Activated CD8-positive, alpha-beta memory T cell treated with anti-CD3 and anti-CD28 coated beads, Interleukin-2, amount 10 ng/mL, durations not matched to agents 7 days and 5 days (primary cell): ENCODE results near the gene GRIN2A. TPM values are rescaled to one million over a fixed set of nuclear protein-coding genes. Genes with fewer than 3 reads are reported as not detected.

Experiments
- ATAC-seq: fragments of 150-1000 bp; cut with Tn5 transposase; one replicate; pipeline ENCODE4 v1.10.0; 2021; ENCODE audit warnings: moderate library complexity
- CTCF ChIA-PET: fragments of 350-600 bp; sonication (Branson Sonifier 250); formaldehyde crosslinking; loops from one replicate; lab custom pipeline; 2021; ENCODE audit warnings: antibody characterized with exemption; lab: Charles Lee
- DNase-seq: peaks from one replicate; pipeline ENCODE4 v3.0.0-alpha.2; 2020
- H3K27ac Mint-ChIP-seq: one replicate; pipeline ENCODE4 v1.8.0; 2021; ENCODE audit warnings: mild to moderate bottlenecking, mixed read lengths
- H3K27me3 Mint-ChIP-seq: one replicate; pipeline ENCODE4 v1.8.0; 2021; ENCODE audit warnings: mixed read lengths
- H3K36me3 Mint-ChIP-seq: one replicate; pipeline ENCODE4 v1.8.0; 2021; ENCODE audit warnings: mild to moderate bottlenecking, mixed read lengths
- H3K4me1 Mint-ChIP-seq: one replicate; pipeline ENCODE4 v1.8.0; 2021; ENCODE audit warnings: mixed read lengths
- H3K4me3 Mint-ChIP-seq: one replicate; pipeline ENCODE4 v1.8.0; 2021; ENCODE audit warnings: mild to moderate bottlenecking, moderate library complexity, mixed read lengths
- H3K9me3 Mint-ChIP-seq: one replicate; pipeline ENCODE4 v1.8.0; 2022; ENCODE audit warnings: low read depth, mixed read lengths
- total RNA-seq, 2 experiments: library from RNA; stranded (reverse); gene quantifications; one replicate each; pipeline ENCODE4 v1.2.3, GENCODE V29; 2021

Gene GRIN2A
- total RNA-seq, 2 experiments from 2014 or later, result not detected

- H3K27ac Mint-ChIP-seq, result no peak overlapping the region
- H3K4me1 Mint-ChIP-seq, result no peaks in the 10 kb centered on the region
- H3K27me3 Mint-ChIP-seq, result no peaks in the 10 kb centered on the region
- no peak for ATAC-seq
- no peak overlapping the region for H3K4me3 Mint-ChIP-seq
- no peaks in the 10 kb centered on the region for H3K36me3 Mint-ChIP-seq
- CTCF ChIA-PET, result no interaction called here
- no peaks in the 10 kb centered on the region for H3K9me3 Mint-ChIP-seq
- DNase-seq, result no peak
Observed at GRCh38 chr16:10172848-10173655, 9.2 kb downstream of the GRIN2A start.

GRCh38 chr16:10171221-10171620, 11.0 kb downstream of the GRIN2A start:
- no peaks in the 10 kb centered on the region for H3K4me1 Mint-ChIP-seq

DNA sequence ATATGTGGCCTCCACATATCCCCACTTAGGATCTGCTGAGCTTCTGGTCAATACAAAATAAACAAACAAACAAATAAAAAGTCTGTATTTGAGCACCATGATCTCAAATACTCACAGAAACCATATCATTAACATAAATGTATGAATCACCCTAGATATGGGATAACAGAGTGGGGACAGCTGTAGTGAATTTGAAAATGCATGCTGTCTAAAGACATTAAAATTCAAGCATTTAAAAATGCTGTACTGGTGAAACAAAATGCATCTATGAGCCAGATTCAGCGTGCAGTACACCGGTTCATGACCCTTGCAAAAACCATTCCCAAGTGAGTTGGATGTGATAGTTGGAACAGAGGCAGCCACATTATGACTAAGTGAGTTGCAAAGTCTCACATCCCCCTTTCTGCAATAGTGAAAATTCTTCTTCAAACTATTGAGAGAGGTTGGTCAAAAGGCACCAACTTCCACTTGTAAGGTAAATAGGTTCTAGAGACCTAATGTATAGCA, 12.3 kb downstream of the GRIN2A start:
- Mint-ChIP-seq H3K36me3 (no peaks in the 10 kb centered on the region), H3K27me3 (peaks cover 3% of the 10 kb centered on the region), H3K4me1 (no peaks in the 10 kb centered on the region), H3K27ac (no peak overlapping the region), H3K9me3 (no peaks in the 10 kb centered on the region), H3K4me3 (no peak overlapping the region)
- ATAC-seq, result no peak
- CTCF ChIA-PET, result no interaction called here
- no peak for DNase-seq

More at GRCh38 chr16:10171221-10171620, 11.0 kb downstream of the GRIN2A start:
- CTCF ChIA-PET, result no interaction called here
- no peak for DNase-seq
- Mint-ChIP-seq H3K27ac (no peak overlapping the region), H3K36me3 (no peaks in the 10 kb centered on the region), H3K27me3 (peaks cover 3% of the 10 kb centered on the region), H3K9me3 (no peaks in the 10 kb centered on the region), H3K4me3 (no peak overlapping the region)
- ATAC-seq, result no peak

DNA sequence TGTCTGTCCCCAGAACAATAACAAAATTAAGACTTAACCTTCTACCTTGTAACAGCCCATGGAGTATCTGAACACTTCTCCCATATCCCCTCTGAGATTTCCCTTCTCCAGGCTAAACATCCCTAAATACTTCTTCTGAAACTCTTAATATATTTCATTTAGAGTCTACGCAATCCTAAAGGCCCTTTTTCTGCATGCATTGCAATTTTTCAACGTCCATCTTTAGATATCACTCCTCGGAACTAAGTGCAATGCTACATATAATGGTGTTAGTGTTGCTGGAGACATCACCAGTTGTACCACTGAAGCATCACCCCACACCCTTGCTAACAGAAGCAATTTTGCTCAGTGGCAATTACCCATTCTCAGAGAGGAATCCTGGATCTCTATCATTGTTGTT, 13.2 kb downstream of the GRIN2A start:
- Mint-ChIP-seq H3K4me1 (no peaks in the 10 kb centered on the region), H3K27ac (no peak overlapping the region), H3K9me3 (no peaks in the 10 kb centered on the region), H3K27me3 (peaks cover 3% of the 10 kb centered on the region), H3K36me3 (no peaks in the 10 kb centered on the region), H3K4me3 (no peak overlapping the region)
- no peak for ATAC-seq
- no peak for DNase-seq
- CTCF ChIA-PET, result no interaction called here

- peaks cover 5% of the 10 kb centered on the region for H3K27me3 Mint-ChIP-seq
- H3K9me3 Mint-ChIP-seq, result no peaks in the 10 kb centered on the region
- ATAC-seq (no peak), DNase-seq (no peak)
- H3K36me3 Mint-ChIP-seq, result no peaks in the 10 kb centered on the region
- H3K4me3 Mint-ChIP-seq, result no peak overlapping the region
- CTCF ChIA-PET, result no interaction called here
- no peak overlapping the region for H3K27ac Mint-ChIP-seq
- H3K4me1 Mint-ChIP-seq, result no peaks in the 10 kb centered on the region
Observed at GRCh38 chr16:10168258-10168657, 14.0 kb downstream of the GRIN2A start.

GRCh38 chr16:10165643-10166042, 16.6 kb downstream of the GRIN2A start:
- CTCF ChIA-PET, result no interaction called here
- ATAC-seq (no peak), DNase-seq (no peak)
- Mint-ChIP-seq H3K4me1 (no peaks in the 10 kb centered on the region), H3K9me3 (no peaks in the 10 kb centered on the region), H3K36me3 (no peaks in the 10 kb centered on the region), H3K27me3 (peaks cover 5% of the 10 kb centered on the region), H3K27ac (no peak overlapping the region), H3K4me3 (no peak overlapping the region)

GRCh38 chr16:10162981-10163380, 19.2 kb downstream of the GRIN2A start:
- Mint-ChIP-seq H3K4me3 (no peak overlapping the region), H3K9me3 (no peaks in the 10 kb centered on the region), H3K4me1 (no peaks in the 10 kb centered on the region), H3K27ac (no peak overlapping the region), H3K27me3 (peaks cover 5% of the 10 kb centered on the region), H3K36me3 (no peaks in the 10 kb centered on the region)
- CTCF ChIA-PET, result no interaction called here
- ATAC-seq, result no peak
- no peak for DNase-seq

- Mint-ChIP-seq H3K4me3 (no peak overlapping the region), H3K27me3 (no peaks in the 10 kb centered on the region), H3K4me1 (no peaks in the 10 kb centered on the region), H3K27ac (no peak overlapping the region), H3K9me3 (no peaks in the 10 kb centered on the region), H3K36me3 (no peaks in the 10 kb centered on the region)
- CTCF ChIA-PET, result no interaction called here
- DNase-seq (no peak), ATAC-seq (no peak)
Observed at GRCh38 chr16:10156099-10156498, 26.1 kb downstream of the GRIN2A start.

DNA sequence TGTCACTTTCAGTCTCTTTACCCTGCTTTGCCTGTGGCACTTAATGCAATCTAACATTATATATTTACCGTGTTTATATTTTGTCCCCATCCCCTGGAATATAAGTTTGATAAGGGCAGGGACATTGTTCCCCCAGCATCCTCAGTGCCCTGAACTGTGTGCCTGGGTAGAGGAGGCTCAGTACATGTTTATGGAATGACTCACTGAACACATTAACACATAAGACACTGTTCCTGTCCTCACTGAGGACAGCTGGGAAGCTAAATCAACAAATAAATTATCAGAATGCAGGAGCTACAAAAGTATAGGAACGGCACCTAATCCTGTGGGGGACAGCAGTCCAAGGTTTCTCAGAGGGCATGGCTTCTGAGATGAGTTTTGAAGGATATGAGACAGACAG, 27.8 kb downstream of the GRIN2A start:
- H3K36me3 Mint-ChIP-seq, result no peaks in the 10 kb centered on the region
- no peak for DNase-seq
- CTCF ChIA-PET, result no interaction called here
- H3K9me3 Mint-ChIP-seq, result no peaks in the 10 kb centered on the region
- no peak overlapping the region for H3K4me3 Mint-ChIP-seq
- H3K27ac Mint-ChIP-seq, result no peak overlapping the region
- no peaks in the 10 kb centered on the region for H3K27me3 Mint-ChIP-seq
- ATAC-seq, result no peak
- no peaks in the 10 kb centered on the region for H3K4me1 Mint-ChIP-seq

DNA sequence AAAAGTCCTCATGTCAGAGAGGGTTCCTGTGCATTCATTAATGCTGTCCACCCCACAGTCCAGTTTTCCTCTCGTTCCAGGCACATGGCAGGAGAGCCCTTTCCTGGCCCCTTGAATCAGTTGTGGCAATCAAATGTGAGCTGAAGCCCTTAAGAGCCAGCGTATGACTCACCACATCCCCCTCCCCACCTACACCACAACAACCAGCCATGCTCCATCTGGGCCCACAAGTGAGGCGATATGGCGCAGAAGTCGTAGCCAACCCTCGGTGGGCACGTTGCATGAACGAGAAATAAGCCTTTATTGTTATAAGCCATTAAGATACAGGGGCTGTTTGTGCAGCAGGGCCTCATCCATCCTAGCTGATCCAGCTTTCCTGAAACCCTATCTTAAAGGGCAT, 28.2 kb downstream of the GRIN2A start:
- ATAC-seq, result no peak
- Mint-ChIP-seq H3K27me3 (no peaks in the 10 kb centered on the region), H3K9me3 (no peaks in the 10 kb centered on the region), H3K4me3 (no peak overlapping the region), H3K4me1 (no peaks in the 10 kb centered on the region), H3K27ac (no peak overlapping the region), H3K36me3 (no peaks in the 10 kb centered on the region)
- no peak for DNase-seq
- CTCF ChIA-PET, result no interaction called here

DNA sequence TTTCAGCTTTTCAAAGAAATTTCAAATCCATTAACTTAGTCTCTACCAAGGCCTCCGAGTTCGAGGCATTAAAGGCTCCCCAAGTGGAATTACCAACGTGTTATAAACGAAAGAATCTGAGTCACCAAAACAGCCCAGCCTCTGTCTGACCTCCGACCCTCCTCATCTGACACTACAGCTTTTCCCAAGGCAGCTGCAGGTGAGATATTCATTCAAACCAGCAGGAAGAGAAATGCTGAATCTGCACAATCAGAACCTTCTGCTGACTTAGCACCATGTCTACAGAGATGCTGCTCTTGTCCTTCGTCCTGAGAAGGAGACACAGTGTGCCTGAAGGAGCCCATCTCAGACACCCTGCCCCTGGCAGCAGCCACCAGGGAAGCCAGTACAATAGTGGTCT, 30.5 kb downstream of the GRIN2A start:
- no peaks in the 10 kb centered on the region for H3K27me3 Mint-ChIP-seq
- H3K4me3 Mint-ChIP-seq, result no peak overlapping the region
- ATAC-seq, result no peak
- H3K27ac Mint-ChIP-seq, result no peak overlapping the region
- CTCF ChIA-PET, result no interaction called here
- H3K4me1 Mint-ChIP-seq, result no peaks in the 10 kb centered on the region
- DNase-seq, result no peak
- H3K9me3 Mint-ChIP-seq, result no peaks in the 10 kb centered on the region
- no peaks in the 10 kb centered on the region for H3K36me3 Mint-ChIP-seq

- Mint-ChIP-seq H3K9me3 (no peaks in the 10 kb centered on the region), H3K4me1 (no peaks in the 10 kb centered on the region), H3K36me3 (no peaks in the 10 kb centered on the region), H3K4me3 (no peak overlapping the region), H3K27ac (no peak overlapping the region), H3K27me3 (no peaks in the 10 kb centered on the region)
- CTCF ChIA-PET, result no interaction called here
- ATAC-seq, result no peak
- no peak for DNase-seq
Observed at GRCh38 chr16:10150906-10151305, 31.3 kb downstream of the GRIN2A start.

DNA sequence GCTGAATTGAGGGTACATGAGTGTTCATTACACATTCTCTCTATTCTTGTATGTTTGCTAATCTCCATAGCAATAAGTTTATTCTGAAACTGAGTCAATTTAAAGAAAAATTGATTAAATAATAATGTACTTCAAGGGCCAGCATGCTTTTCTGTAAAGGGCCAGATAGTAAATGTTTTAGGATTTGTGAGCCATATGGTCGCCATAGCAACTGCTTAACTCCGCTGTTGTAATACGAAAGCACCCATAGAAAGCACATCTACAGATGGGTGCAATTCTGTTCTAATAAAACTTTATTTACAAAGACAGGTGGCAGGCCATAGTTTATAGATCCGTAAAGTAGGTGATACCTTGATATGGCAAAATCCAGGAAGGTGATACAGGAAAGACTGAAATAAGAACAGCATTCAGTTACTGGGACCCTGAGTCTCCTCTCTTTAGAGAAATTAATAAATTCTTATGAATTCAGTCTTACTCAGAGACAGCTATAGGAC, 36.6 kb downstream of the GRIN2A start:
- CTCF ChIA-PET, result no interaction called here
- no peaks in the 10 kb centered on the region for H3K36me3 Mint-ChIP-seq
- no peak for ATAC-seq
- no peak overlapping the region for H3K4me3 Mint-ChIP-seq
- no peaks in the 10 kb centered on the region for H3K4me1 Mint-ChIP-seq
- no peaks in the 10 kb centered on the region for H3K9me3 Mint-ChIP-seq
- H3K27me3 Mint-ChIP-seq, result no peaks in the 10 kb centered on the region
- no peak for DNase-seq
- no peak overlapping the region for H3K27ac Mint-ChIP-seq

GRCh38 chr16:10141671-10142070, 40.6 kb downstream of the GRIN2A start:
- H3K4me1 Mint-ChIP-seq, result no peaks in the 10 kb centered on the region
- H3K27ac Mint-ChIP-seq, result no peak overlapping the region
- DNase-seq, result no peak
- H3K27me3 Mint-ChIP-seq, result no peaks in the 10 kb centered on the region
- no peaks in the 10 kb centered on the region for H3K9me3 Mint-ChIP-seq
- CTCF ChIA-PET, result no interaction called here
- ATAC-seq, result no peak
- H3K36me3 Mint-ChIP-seq, result no peaks in the 10 kb centered on the region
- no peak overlapping the region for H3K4me3 Mint-ChIP-seq
